Vagina (tissue), 2 donors: Measurements from ENCODE around the gene C1orf185. TPM values are rescaled to one million over a fixed set of nuclear protein-coding genes. Genes with fewer than 3 reads are reported as not detected.
A peak's percentile ranks its signal among the peaks of the same experiment; 100 is the strongest.

Experiments
- DNase-seq, 2 donors: peaks; one replicate each; pipeline ENCODE4 v3.0.0-alpha.2; 2017; ENCODE audit errors: extremely low spot score in 2 of 2
- H3K27ac ChIP-seq: fragments of 200-600 bp; sonication (generic); one replicate; pipeline ENCODE4 v1.5.1; 2019
- H3K27me3 ChIP-seq: fragments of 200-600 bp; sonication (generic); one replicate; pipeline ENCODE4 v1.5.1; 2019
- H3K36me3 ChIP-seq, 2 donors: fragments of 200-600 bp; sonication (generic); one replicate each; pipeline ENCODE4 v1.5.1; 2017 to 2019
- H3K4me1 ChIP-seq: fragments of 200-600 bp; sonication (generic); one replicate; pipeline ENCODE4 v1.5.1; 2019
- H3K4me3 ChIP-seq, 2 donors: fragments of 200-600 bp; sonication (generic); 1 replicate in 1 of 2; 2 replicates in 1 of 2; pipeline ENCODE4 v1.5.1; 2016 to 2019
- H3K9me3 ChIP-seq: fragments of 200-600 bp; sonication (generic); one replicate; pipeline ENCODE4 v1.5.1; 2019
- CTCF ChIP-seq, 3 experiments: fragments of 450-650 bp in 2 of 3; fragments of 200-600 bp in 1 of 3; sonication (generic) in 1 of 3; IDR thresholded peaks; one replicate each; pipeline ENCODE4 v1.5.1; 2017 to 2019; ENCODE audit warnings: antibody characterized with exemption in 3 of 3, mild to moderate bottlenecking in 2 of 3, moderate library complexity in 2 of 3
- POLR2A ChIP-seq, 2 donors: fragments of 450-650 bp; IDR thresholded peaks; one replicate each; pipeline ENCODE4 v1.6.1; 2017; ENCODE audit warnings: antibody characterized with exemption in 2 of 2, mild to moderate bottlenecking in 2 of 2, moderate library complexity in 2 of 2
- POLR2AphosphoS5 ChIP-seq, 2 donors: sonication (generic); formaldehyde crosslinking; IDR thresholded peaks; one replicate each; pipeline ENCODE4 v1.9.0; 2017; ENCODE audit warnings: antibody characterized with exemption in 2 of 2, mild to moderate bottlenecking in 2 of 2, low read depth in 1 of 2; ENCODE audit not compliant: insufficient read depth in 1 of 2
- intact Hi-C: fragments of 100-400 bp; cut with DNase I; formaldehyde crosslinking; loops from one replicate; pipeline ENCODE4 v1.15.1; 2023
- total RNA-seq: library from RNA; depleted of rRNA; stranded (reverse); fragments of >200 nt; gene quantifications from one replicate; pipeline ENCODE4 v1.2.3, GENCODE V29; 2016

The C1orf185 gene
- total RNA-seq, 1 donor from 2014 or later: not detected

- no peaks in the 10 kb centered on the region for H3K27me3 ChIP-seq
- no peak for DNase-seq
- H3K4me3 ChIP-seq: no peak overlapping the region
- no peak overlapping the region for H3K27ac ChIP-seq
- H3K36me3 ChIP-seq: no peaks in the 10 kb centered on the region
- no peaks in the 10 kb centered on the region for H3K4me1 ChIP-seq
- TF ChIP-seq POLR2A (IDR thresholded peaks at IDR 0.05) (no peak), POLR2AphosphoS5 (IDR thresholded peaks at IDR 0.05; ENCODE audit: insufficient read depth in 1 of 2, low read depth in 1 of 2) (no peak), CTCF (IDR thresholded peaks at IDR 0.05) (no peak)
- intact Hi-C loops: no loop called here
- no peaks in the 10 kb centered on the region for H3K9me3 ChIP-seq
Measured at GRCh38 chr1:51188230-51188629, 86.2 kb downstream of the C1orf185 start.

- H3K4me1 ChIP-seq: no peaks in the 10 kb centered on the region
- H3K36me3 ChIP-seq: no peaks in the 10 kb centered on the region
- no peak overlapping the region for H3K4me3 ChIP-seq
- no peaks in the 10 kb centered on the region for H3K9me3 ChIP-seq
- intact Hi-C loops: loop anchor here (10.0 kb wide), 1 partner anchor 265 kb away; no protein-coding TSS in a partner anchor
- TF ChIP-seq POLR2A (IDR thresholded peaks at IDR 0.05) (no peak), CTCF (IDR thresholded peaks at IDR 0.05) (peak; percentile 68 to 78 (median 75)), POLR2AphosphoS5 (IDR thresholded peaks at IDR 0.05; ENCODE audit: insufficient read depth in 1 of 2, low read depth in 1 of 2) (peak in 1 of 2 donors; percentile 45)
- H3K27me3 ChIP-seq: no peaks in the 10 kb centered on the region
- no peak for DNase-seq
- H3K27ac ChIP-seq: no peak overlapping the region
Measured at GRCh38 chr1:51189421-51190073, 87.5 kb downstream of the C1orf185 start.

GRCh38 chr1:51190961-51191360 is 88.9 kb downstream of the C1orf185 start:
- Histone ChIP-seq H3K4me1 (no peaks in the 10 kb centered on the region), H3K9me3 (no peaks in the 10 kb centered on the region), H3K36me3 (no peaks in the 10 kb centered on the region), H3K27ac (no peak overlapping the region), H3K4me3 (no peak overlapping the region), H3K27me3 (no peaks in the 10 kb centered on the region)
- no peak for DNase-seq
- no peak for TF ChIP-seq CTCF (IDR thresholded peaks at IDR 0.05)
- intact Hi-C loops: loop anchor here (10.0 kb wide), 1 partner anchor 266 kb away; no protein-coding TSS in a partner anchor

- Histone ChIP-seq H3K27me3 (no peaks in the 10 kb centered on the region), H3K36me3 (no peaks in the 10 kb centered on the region), H3K4me3 (no peak overlapping the region), H3K9me3 (no peaks in the 10 kb centered on the region), H3K4me1 (no peaks in the 10 kb centered on the region), H3K27ac (no peak overlapping the region)
- intact Hi-C loops: loop anchor here (10.0 kb wide), 1 partner anchor 268 kb away; no protein-coding TSS in a partner anchor
- DNase-seq: no peak
- TF ChIP-seq POLR2A (IDR thresholded peaks at IDR 0.05) (no peak), POLR2AphosphoS5 (IDR thresholded peaks at IDR 0.05; ENCODE audit: insufficient read depth in 1 of 2, low read depth in 1 of 2) (no peak), CTCF (IDR thresholded peaks at IDR 0.05) (peak; percentile 41 to 63 (median 42))
Measured at GRCh38 chr1:51192213-51192843, 90.3 kb downstream of the C1orf185 start.

- TF ChIP-seq CTCF (IDR thresholded peaks at IDR 0.05) (no peak), POLR2A (IDR thresholded peaks at IDR 0.05) (no peak), POLR2AphosphoS5 (IDR thresholded peaks at IDR 0.05; ENCODE audit: insufficient read depth in 1 of 2, low read depth in 1 of 2) (no peak)
- Histone ChIP-seq H3K27me3 (no peaks in the 10 kb centered on the region), H3K9me3 (no peaks in the 10 kb centered on the region), H3K4me3 (no peak overlapping the region), H3K4me1 (no peaks in the 10 kb centered on the region), H3K36me3 (no peaks in the 10 kb centered on the region), H3K27ac (no peak overlapping the region)
- no peak for DNase-seq
- intact Hi-C loops: loop anchor here (10.0 kb wide), 1 partner anchor 269 kb away; no protein-coding TSS in a partner anchor
Measured at GRCh38 chr1:51193564-51193963, 91.5 kb downstream of the C1orf185 start.
